ENCODE measurements around the gene NPIPA1. TPM values are rescaled to one million over a fixed set of nuclear protein-coding genes. Genes with fewer than 3 reads are reported as not detected.
"Not testable (repeated sequence)": the region's sequence is repeated elsewhere in the genome, so short reads cannot be mapped to it uniquely, and the experiment has no call there.

Gene NPIPA1
- total and polyA plus RNA-seq, 9 of the 15 experiments (the other 6 are each of a cell fraction or from before 2014, with no cell fraction given) = 8.2 to 48.7 (median 27.2) TPM

DNA sequence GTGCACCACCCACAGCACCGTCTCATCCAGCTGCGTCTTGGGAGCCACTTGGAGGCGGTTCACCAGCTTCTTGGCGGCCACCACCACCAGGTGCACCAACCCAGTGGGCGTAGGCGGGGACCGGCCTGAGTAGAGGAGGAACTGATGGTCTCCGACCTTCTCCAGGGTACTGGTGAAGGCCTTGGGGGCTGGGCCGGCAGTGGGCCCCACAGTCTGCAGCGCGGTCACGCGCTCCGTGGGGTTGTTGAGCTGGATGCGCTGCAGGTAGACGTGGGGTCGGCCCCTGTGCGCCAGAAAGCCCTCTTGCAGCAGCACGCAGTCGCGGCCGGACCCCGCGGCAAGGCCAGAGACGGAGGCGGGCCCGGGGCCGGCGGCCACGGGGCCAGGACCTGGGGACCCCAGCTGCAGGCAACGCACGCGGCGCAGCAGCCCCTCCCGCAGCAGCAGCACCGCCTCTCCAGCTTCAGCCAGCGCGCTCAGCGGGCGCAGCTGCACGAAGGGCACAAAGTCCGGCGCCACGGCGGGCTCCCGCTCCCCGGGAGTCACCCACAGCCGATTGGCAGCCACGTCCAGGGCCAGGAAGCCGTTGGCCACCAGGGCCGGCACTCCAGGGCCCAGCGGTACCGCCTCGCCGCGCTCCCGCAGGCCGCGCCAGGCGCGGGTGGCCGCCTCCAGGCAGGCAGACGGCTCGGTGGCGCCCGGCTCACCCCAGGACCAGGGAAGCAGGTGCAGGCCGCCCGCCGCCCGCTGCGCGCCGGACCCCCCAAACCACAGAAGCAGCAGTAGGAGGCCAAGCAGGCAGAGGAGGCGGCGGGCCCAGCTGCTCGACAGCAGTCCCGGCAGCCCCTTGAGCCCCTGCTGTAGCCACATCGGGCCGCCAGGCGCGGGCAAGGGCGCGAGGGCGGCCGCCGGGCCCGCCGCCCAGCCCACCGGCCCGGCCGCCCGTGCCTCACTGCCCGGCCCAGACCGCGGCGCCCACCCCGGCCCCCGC is 52.3 kb downstream of the NPIPA1 start:
- H3K4me1 ChIP-seq (replicated peaks in 1 of 2; ENCODE audit: control insufficient read depth in 2 of 2, insufficient read depth in 2 of 2, low read length in 2 of 2); intact Hi-C loops (cut with micrococcal nuclease); H3K9me3 ChIP-seq (replicated peaks; ENCODE audit: control insufficient read depth, insufficient read depth, low read depth, low read length); H3K4me2 ChIP-seq (ENCODE audit: insufficient read depth, low read length); BruUV-seq (replicated peaks); H2AFZ ChIP-seq (ENCODE audit: low read depth, low read length); in situ Hi-C loops (cut with MboI); H3K27me3 ChIP-seq (ENCODE audit: control insufficient read depth in 2 of 2, insufficient read depth in 2 of 2, low read length in 2 of 2); CTCF ChIA-PET (ENCODE audit: low intra/inter-chr PET ratio); H3K4me3 ChIP-seq; H3K27ac ChIP-seq (ENCODE audit: extremely low read depth, low read depth, low read length); H3K9ac ChIP-seq (ENCODE audit: insufficient read depth in 1 of 2, low read depth in 2 of 2, low read length in 2 of 2); H3K9me1 ChIP-seq (ENCODE audit: control insufficient read depth, insufficient read depth, low read length); POLR2A ChIA-PET; FAIRE-seq; H4K20me1 ChIP-seq (replicated peaks; ENCODE audit: control insufficient read depth, insufficient read depth, low read length): not testable (repeated sequence)
- WGBS (ENCODE audit: insufficient coverage, low coverage, missing lambda C conversion rate) = 98% methylated on average over 43 of the region's 98 CpGs
- Histone ChIP-seq H3K79me2 (ENCODE audit: control insufficient read depth, insufficient read depth, low read length) (peaks cover 16% of the 10 kb centered on the region), H3K36me3 (ENCODE audit: control insufficient read depth, insufficient read depth, low read length) (peaks cover 10% of the 10 kb centered on the region; the same call in 1 of the 3 replicates)
- ATAC-seq (peak; percentile 52), DNase-seq (ENCODE audit: extremely low read depth in 1 of 4, low spot score in 3 of 4) (peak in 1 of 4 experiments; percentile 9)
- TF ChIP-seq RBFOX2 (IDR thresholded peaks at IDR 0.05; ENCODE audit: low read depth, low read length) = 0 out of 2 replicates have a peak, but pooled peaks have one; percentile 18

DNA sequence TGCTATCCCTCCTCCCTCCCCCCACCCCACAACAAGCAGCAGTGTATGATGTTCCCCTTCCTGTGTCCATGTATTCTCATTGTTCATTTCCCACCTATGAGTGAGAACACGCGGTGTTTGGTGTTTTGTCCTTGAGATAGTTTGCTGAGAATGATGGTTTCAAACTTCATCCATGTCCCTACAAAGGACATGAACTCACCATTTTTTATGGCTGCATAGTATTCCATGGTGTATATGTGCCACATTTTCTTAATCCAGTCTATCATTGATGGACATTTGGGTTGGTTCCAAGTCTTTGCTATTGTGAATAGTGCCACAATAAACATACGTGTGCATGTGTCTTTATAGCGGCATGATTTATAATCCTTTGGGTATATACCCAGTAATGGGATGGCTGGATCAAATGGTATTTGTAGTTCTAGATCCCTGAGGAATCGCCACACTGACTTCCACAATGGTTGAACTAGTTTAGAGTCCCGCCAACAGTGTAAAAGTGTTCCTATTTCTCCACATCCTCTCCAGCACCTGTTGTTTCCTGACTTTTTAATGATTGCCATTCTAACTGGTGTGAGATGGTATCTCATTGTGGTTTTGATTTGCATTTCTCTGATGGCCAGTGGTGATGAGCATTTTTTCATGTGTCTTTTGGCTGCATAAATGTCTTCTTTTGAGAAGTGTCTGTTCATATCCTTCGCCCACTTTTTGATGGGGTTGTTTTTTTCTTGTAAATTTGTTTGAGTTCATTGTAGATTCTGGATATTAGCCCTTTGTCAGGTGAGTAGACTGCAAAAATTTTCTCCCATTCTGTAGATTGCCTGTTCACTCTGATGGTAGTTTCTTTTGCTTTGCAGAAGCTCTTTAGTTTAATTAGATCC is 56.3 kb downstream of the NPIPA1 start:
- H3K4me2 ChIP-seq (ENCODE audit: insufficient read depth, low read length); H3K4me1 ChIP-seq (replicated peaks in 1 of 2; ENCODE audit: control insufficient read depth in 2 of 2, insufficient read depth in 2 of 2, low read length in 2 of 2); H3K36me3 ChIP-seq (ENCODE audit: control insufficient read depth, insufficient read depth, low read length); intact Hi-C loops (cut with micrococcal nuclease); H4K20me1 ChIP-seq (replicated peaks; ENCODE audit: control insufficient read depth, insufficient read depth, low read length); H3K4me3 ChIP-seq; H3K27ac ChIP-seq (ENCODE audit: extremely low read depth, low read depth, low read length); POLR2A ChIA-PET; ATAC-seq; in situ Hi-C loops (cut with MboI); DNase-seq (ENCODE audit: extremely low read depth in 1 of 4, low spot score in 3 of 4); FAIRE-seq; H3K27me3 ChIP-seq (ENCODE audit: control insufficient read depth in 2 of 2, insufficient read depth in 2 of 2, low read length in 2 of 2); BruUV-seq (replicated peaks); H3K9me3 ChIP-seq (replicated peaks; ENCODE audit: control insufficient read depth, insufficient read depth, low read depth, low read length); CTCF ChIA-PET (ENCODE audit: low intra/inter-chr PET ratio); H3K9ac ChIP-seq (ENCODE audit: insufficient read depth in 1 of 2, low read depth in 2 of 2, low read length in 2 of 2); H3K9me1 ChIP-seq (ENCODE audit: control insufficient read depth, insufficient read depth, low read length); H2AFZ ChIP-seq (ENCODE audit: low read depth, low read length): not testable (repeated sequence)
- 83% methylated on average over 6 of the region's 7 CpGs for WGBS (ENCODE audit: insufficient coverage, low coverage, missing lambda C conversion rate)
- peaks cover 27% of the 10 kb centered on the region for H3K79me2 ChIP-seq (ENCODE audit: control insufficient read depth, insufficient read depth, low read length)
- peak; percentile 53 for TF ChIP-seq BCOR (IDR thresholded peaks at IDR 0.05)
- TF ChIP-seq, protein P1, sequence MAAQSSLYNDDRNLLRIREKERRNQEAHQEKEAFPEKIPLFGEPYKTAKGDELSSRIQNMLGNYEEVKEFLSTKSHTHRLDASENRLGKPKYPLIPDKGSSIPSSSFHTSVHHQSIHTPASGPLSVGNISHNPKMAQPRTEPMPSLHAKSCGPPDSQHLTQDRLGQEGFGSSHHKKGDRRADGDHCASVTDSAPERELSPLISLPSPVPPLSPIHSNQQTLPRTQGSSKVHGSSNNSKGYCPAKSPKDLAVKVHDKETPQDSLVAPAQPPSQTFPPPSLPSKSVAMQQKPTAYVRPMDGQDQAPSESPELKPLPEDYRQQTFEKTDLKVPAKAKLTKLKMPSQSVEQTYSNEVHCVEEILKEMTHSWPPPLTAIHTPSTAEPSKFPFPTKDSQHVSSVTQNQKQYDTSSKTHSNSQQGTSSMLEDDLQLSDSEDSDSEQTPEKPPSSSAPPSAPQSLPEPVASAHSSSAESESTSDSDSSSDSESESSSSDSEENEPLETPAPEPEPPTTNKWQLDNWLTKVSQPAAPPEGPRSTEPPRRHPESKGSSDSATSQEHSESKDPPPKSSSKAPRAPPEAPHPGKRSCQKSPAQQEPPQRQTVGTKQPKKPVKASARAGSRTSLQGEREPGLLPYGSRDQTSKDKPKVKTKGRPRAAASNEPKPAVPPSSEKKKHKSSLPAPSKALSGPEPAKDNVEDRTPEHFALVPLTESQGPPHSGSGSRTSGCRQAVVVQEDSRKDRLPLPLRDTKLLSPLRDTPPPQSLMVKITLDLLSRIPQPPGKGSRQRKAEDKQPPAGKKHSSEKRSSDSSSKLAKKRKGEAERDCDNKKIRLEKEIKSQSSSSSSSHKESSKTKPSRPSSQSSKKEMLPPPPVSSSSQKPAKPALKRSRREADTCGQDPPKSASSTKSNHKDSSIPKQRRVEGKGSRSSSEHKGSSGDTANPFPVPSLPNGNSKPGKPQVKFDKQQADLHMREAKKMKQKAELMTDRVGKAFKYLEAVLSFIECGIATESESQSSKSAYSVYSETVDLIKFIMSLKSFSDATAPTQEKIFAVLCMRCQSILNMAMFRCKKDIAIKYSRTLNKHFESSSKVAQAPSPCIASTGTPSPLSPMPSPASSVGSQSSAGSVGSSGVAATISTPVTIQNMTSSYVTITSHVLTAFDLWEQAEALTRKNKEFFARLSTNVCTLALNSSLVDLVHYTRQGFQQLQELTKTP (IDR thresholded peaks at IDR 0.05; ENCODE audit: low read depth in 1 of 2, partially characterized antibody in 2 of 2) = peak in 1 of 2 experiments; percentile 92
- peak; percentile 48 for TF ChIP-seq ZNF146 (CRISPR knock-in tag; IDR thresholded peaks at IDR 0.05; ENCODE audit: unreplicated experiment)
